SK-N-SH (cell line): ENCODE measurements around the gene TSPAN15. TPM values are rescaled to one million over a fixed set of nuclear protein-coding genes. Genes with fewer than 3 reads are reported as not detected.

Experiments
- CTCF ChIA-PET: fragments of 300-600, 350-600 bp; formaldehyde crosslinking; extraction: SDS; loops from one replicate; lab custom pipeline; 2021; lab: Yijun Ruan, JAX
- POLR2A ChIA-PET: fragments of 350-600 bp; sonication (Branson Sonifier 250); formaldehyde crosslinking; extraction: SDS; loops from one replicate; lab custom pipeline; 2020; ENCODE audit warnings: antibody characterized with exemption, inconsistent platforms; lab: Yijun Ruan, JAX
- DNase-seq: peaks from one replicate; pipeline ENCODE4 v3.0.0; 2012
- H2AFZ ChIP-seq: fragments of 200-600 bp; sonication (generic); 2 replicates; pipeline ENCODE4 v1.8.1; 2016; ENCODE audit warnings: antibody characterized with exemption, mild to moderate bottlenecking, low read depth
- H3F3A ChIP-seq: fragments of 200-600 bp; sonication (generic); replicated peaks from 2 replicates; pipeline ENCODE3; 2016; ENCODE audit warnings: antibody characterized with exemption, mild to moderate bottlenecking; ENCODE audit not compliant: insufficient read depth
- H3K27ac ChIP-seq, 2 experiments: fragments of 200-500 bp in 1 of 2; fragments of 200-600 bp in 1 of 2; sonication (Bioruptor generic) in 1 of 2; sonication (generic), shearing (Covaris generic) in 1 of 2; 2 replicates each; pipeline versions ENCODE4 v1.5.1 to v1.6.1; 2014 to 2016; ENCODE audit warnings: low read depth in 2 of 2, inconsistent platforms in 1 of 2, low read length in 1 of 2, mild to moderate bottlenecking in 1 of 2, mixed read lengths in 1 of 2
- H3K27me3 ChIP-seq: fragments of 200-600 bp; sonication (generic), shearing (Covaris generic); 2 replicates; pipeline ENCODE4 v1.6.1; 2016; ENCODE audit warnings: mixed run types; ENCODE audit not compliant: insufficient read depth
- H3K36me3 ChIP-seq, 2 experiments: fragments of 200-500 bp in 1 of 2; fragments of 200-600 bp in 1 of 2; sonication (Bioruptor generic) in 1 of 2; sonication (generic) in 1 of 2; replicated peaks in 1 of 2; 2 replicates each; pipeline versions ENCODE3 to v1.5.1; 2014 to 2016; ENCODE audit warnings: low read length in 1 of 2, mild to moderate bottlenecking in 1 of 2; ENCODE audit not compliant: insufficient read depth in 2 of 2, control insufficient read depth in 1 of 2
- H3K4me1 ChIP-seq, 2 experiments: fragments of 200-500 bp in 1 of 2; fragments of 200-600 bp in 1 of 2; sonication (Bioruptor generic) in 1 of 2; sonication (generic), shearing (Covaris generic) in 1 of 2; 2 replicates each; pipeline versions ENCODE4 v1.5.1 to v1.6.1; 2014 to 2016; ENCODE audit warnings: low read depth in 1 of 2, low read length in 1 of 2, mixed run types in 1 of 2; ENCODE audit not compliant: insufficient read depth in 2 of 2, control insufficient read depth in 1 of 2
- H3K4me2 ChIP-seq: fragments of 200-600 bp; sonication (generic), shearing (Covaris generic); 2 replicates; pipeline ENCODE4 v1.6.1; 2017; ENCODE audit warnings: mixed run types
- H3K4me3 ChIP-seq, 2 experiments: fragments of 200-500 bp in 1 of 2; fragments of 200-600 bp in 1 of 2; sonication (Bioruptor generic) in 1 of 2; sonication (generic), shearing (Covaris generic) in 1 of 2; 2 replicates each; pipeline versions ENCODE4 v1.5.1 to v1.8.1; 2014 to 2016; ENCODE audit warnings: low read depth in 2 of 2, inconsistent platforms in 1 of 2, low read length in 1 of 2, mild to moderate bottlenecking in 1 of 2, mixed read lengths in 1 of 2, moderate library complexity in 1 of 2
- H3K79me2 ChIP-seq: fragments of 200-600 bp; sonication (generic); 2 replicates; pipeline ENCODE4 v1.8.1; 2017; ENCODE audit warnings: mild to moderate bottlenecking; ENCODE audit not compliant: insufficient read depth
- H3K9ac ChIP-seq: fragments of 200-600 bp; sonication (generic); 2 replicates; pipeline ENCODE4 v1.6.1; 2017; ENCODE audit warnings: mixed run types
- H3K9me2 ChIP-seq: fragments of 200-600 bp; sonication (generic); 2 replicates; pipeline ENCODE4 v1.6.1; 2017; ENCODE audit warnings: mixed run types
- H3K9me3 ChIP-seq: fragments of 200-600 bp; sonication (generic); 2 replicates; pipeline ENCODE4 v1.6.1; 2017; ENCODE audit warnings: mixed run types, mild to moderate bottlenecking, moderate library complexity
- H4K20me1 ChIP-seq: fragments of 200-600 bp; sonication (generic); 2 replicates; pipeline ENCODE4 v1.6.1; 2017; ENCODE audit warnings: mild to moderate bottlenecking, mixed run types; ENCODE audit not compliant: insufficient read depth
- ELF1 ChIP-seq: IDR thresholded peaks from 2 replicates; pipeline ENCODE4 v1.4.0; 2012
- FOSL2 ChIP-seq: IDR thresholded peaks from 2 replicates; pipeline ENCODE4 v1.4.0; 2012; ENCODE audit warnings: low read depth, mild to moderate bottlenecking, moderate library complexity, borderline replicate concordance
- FOXM1 ChIP-seq: IDR thresholded peaks from 2 replicates; pipeline ENCODE4 v1.4.0; 2012; ENCODE audit warnings: low read depth, mild to moderate bottlenecking
- JUND ChIP-seq: IDR thresholded peaks from 2 replicates; pipeline ENCODE4 v1.4.0; 2012
- MEF2A ChIP-seq: IDR thresholded peaks from 2 replicates; pipeline ENCODE4 v1.4.0; 2012; ENCODE audit warnings: low read depth, borderline replicate concordance
- MXI1 ChIP-seq: IDR thresholded peaks from 2 replicates; pipeline ENCODE4 v1.6.1; 2012; ENCODE audit warnings: mild to moderate bottlenecking, low read depth, low read length, improper control_type of control experiment
- NRF1 ChIP-seq: IDR thresholded peaks from 2 replicates; pipeline ENCODE4 v1.6.1; 2012; ENCODE audit warnings: low read depth, mild to moderate bottlenecking, low read length
- POLR2AphosphoS5 ChIP-seq: IDR thresholded peaks from 2 replicates; pipeline ENCODE4 v1.6.1; 2012; ENCODE audit warnings: low read depth, low read length
- RCOR1 ChIP-seq: fragments of 150-350 bp; IDR thresholded peaks from 2 replicates; pipeline ENCODE4 v1.6.1; 2017; ENCODE audit warnings: antibody characterized with exemption, low read length
- RFX5 ChIP-seq: IDR thresholded peaks from 2 replicates; pipeline ENCODE4 v1.6.1; 2012; ENCODE audit warnings: mild to moderate bottlenecking, improper control_type of control experiment, low read length
- RXRA ChIP-seq: IDR thresholded peaks from 2 replicates; pipeline ENCODE4 v1.4.0; 2012; ENCODE audit warnings: low read depth, mild to moderate bottlenecking, borderline replicate concordance
- TCF12 ChIP-seq: IDR thresholded peaks from 2 replicates; pipeline ENCODE4 v1.4.0; 2012
- TEAD4 ChIP-seq: IDR thresholded peaks from 2 replicates; pipeline ENCODE4 v1.4.0; 2012; ENCODE audit warnings: mild to moderate bottlenecking, borderline replicate concordance; ENCODE audit not compliant: insufficient read depth
- YY1 ChIP-seq: IDR thresholded peaks from 2 replicates; pipeline ENCODE4 v1.4.0; 2012; ENCODE audit warnings: low read depth, mild to moderate bottlenecking
- WGBS: methylation state at CpG from one replicate; pipeline ENCODE4 v1.1.6; 2017; ENCODE audit warnings: low lambda C conversion rate; 5-methylcytosine and 5-hydroxymethylcytosine counted together
- polyA plus RNA-seq, 3 experiments: library from polyadenylated mRNA; depleted of rRNA; stranded (reverse); fragments of >200 nt; gene quantifications; 2 replicates each; pipeline ENCODE4 v1.2.3, GENCODE V29; 2012
- TF ChIP-seq, protein P1 (sequence below): IDR thresholded peaks from 2 replicates; pipeline ENCODE4; 2012
- TF ChIP-seq, protein P2 (sequence below): IDR thresholded peaks from 2 replicates; pipeline ENCODE4 v1.4.0; 2012; ENCODE audit warnings: low read depth, borderline replicate concordance
- TF ChIP-seq, protein P3 (sequence below): fragments of 200-600 bp; sonication (generic); IDR thresholded peaks from 2 replicates; pipeline ENCODE4 v1.6.1; 2017; ENCODE audit warnings: antibody characterized with exemption, mild to moderate bottlenecking, moderate library complexity
- TF ChIP-seq, protein P4 (sequence below): IDR thresholded peaks from 2 replicates; pipeline ENCODE4 v1.4.0; 2012; ENCODE audit warnings: low read depth, borderline replicate concordance
- TF ChIP-seq, protein P5 (sequence below): fragments of 150-350 bp; IDR thresholded peaks from 2 replicates; pipeline ENCODE4 v1.6.1; 2017; ENCODE audit warnings: antibody characterized with exemption, low read length, low read depth, borderline replicate concordance

TSPAN15 gene
- polyA plus RNA-seq, 1 of the 3 experiments (the other 2 are of a cell fraction) = 8.5 TPM

DNA sequence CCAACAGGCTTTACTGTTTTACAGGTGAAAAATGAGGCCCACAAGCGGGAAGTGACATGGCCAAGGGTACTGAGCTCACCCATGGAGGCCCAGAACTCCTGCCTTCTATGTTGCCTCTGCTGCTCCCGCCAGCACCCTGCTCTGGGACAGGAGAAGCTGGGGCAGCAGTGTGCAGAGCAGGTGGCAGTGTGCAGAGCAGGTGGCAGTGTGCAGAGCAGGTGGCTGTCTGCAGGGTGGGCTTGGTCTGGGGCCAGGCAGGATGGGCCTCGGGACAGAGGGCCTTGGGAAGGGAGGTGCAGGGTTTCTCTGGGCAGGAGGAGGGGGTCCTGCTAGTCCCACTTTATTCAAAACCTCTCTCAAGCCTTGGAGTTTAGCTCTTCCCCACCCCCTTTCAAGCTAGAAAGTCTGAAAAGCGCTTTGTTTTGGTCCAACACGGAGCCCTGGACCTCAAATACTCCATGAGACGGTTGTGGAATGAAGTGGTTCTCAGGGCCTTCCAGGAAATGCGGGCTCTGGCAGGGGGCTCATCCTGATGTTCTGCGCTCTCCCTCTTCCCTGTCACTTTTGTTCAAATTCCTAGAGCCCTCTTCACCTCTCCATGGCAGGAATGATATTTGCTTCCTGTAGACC, 26.8 kb downstream of the TSPAN15 start:
- no peaks in the 10 kb centered on the region for H3K27me3 ChIP-seq
- DNase-seq = no peak
- 91% methylated on average over 7 of the region's 8 CpGs for WGBS
- H2AFZ ChIP-seq = no peak overlapping the region
- no peak overlapping the region for H3K9ac ChIP-seq
- H3F3A ChIP-seq = peaks cover 3% of the 10 kb centered on the region
- no peak overlapping the region for H3K4me3 ChIP-seq
- ChIA-PET POLR2A (no interaction called here), CTCF (interaction anchor here (1.0 to 1.5 kb wide), 2 partner anchors 12 to 28 kb away, joined by 3 read pairs; no protein-coding TSS in a partner anchor)
- no peak overlapping the region for H3K27ac ChIP-seq
- no peak overlapping the region for H3K4me2 ChIP-seq
- H3K9me2 ChIP-seq = no peaks in the 10 kb centered on the region
- H4K20me1 ChIP-seq = no peaks in the 10 kb centered on the region
- no peaks in the 10 kb centered on the region for H3K36me3 ChIP-seq
- H3K79me2 ChIP-seq = no peaks in the 10 kb centered on the region
- peaks cover 14 to 28% of the 10 kb centered on the region in 2 experiments; a peak in 2 of 4 replicates for H3K4me1 ChIP-seq
- no peaks in the 10 kb centered on the region for H3K9me3 ChIP-seq
- TF ChIP-seq MXI1 = no peak
- no peak for TF ChIP-seq FOSL2
- no peak for TF ChIP-seq RXRA
- TF ChIP-seq, protein P1, sequence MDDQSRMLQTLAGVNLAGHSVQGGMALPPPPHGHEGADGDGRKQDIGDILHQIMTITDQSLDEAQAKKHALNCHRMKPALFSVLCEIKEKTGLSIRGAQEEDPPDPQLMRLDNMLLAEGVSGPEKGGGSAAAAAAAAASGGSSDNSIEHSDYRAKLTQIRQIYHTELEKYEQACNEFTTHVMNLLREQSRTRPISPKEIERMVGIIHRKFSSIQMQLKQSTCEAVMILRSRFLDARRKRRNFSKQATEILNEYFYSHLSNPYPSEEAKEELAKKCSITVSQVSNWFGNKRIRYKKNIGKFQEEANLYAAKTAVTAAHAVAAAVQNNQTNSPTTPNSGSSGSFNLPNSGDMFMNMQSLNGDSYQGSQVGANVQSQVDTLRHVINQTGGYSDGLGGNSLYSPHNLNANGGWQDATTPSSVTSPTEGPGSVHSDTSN = no peak
- no peak for TF ChIP-seq RFX5
- no peak for TF ChIP-seq MEF2A

DNA sequence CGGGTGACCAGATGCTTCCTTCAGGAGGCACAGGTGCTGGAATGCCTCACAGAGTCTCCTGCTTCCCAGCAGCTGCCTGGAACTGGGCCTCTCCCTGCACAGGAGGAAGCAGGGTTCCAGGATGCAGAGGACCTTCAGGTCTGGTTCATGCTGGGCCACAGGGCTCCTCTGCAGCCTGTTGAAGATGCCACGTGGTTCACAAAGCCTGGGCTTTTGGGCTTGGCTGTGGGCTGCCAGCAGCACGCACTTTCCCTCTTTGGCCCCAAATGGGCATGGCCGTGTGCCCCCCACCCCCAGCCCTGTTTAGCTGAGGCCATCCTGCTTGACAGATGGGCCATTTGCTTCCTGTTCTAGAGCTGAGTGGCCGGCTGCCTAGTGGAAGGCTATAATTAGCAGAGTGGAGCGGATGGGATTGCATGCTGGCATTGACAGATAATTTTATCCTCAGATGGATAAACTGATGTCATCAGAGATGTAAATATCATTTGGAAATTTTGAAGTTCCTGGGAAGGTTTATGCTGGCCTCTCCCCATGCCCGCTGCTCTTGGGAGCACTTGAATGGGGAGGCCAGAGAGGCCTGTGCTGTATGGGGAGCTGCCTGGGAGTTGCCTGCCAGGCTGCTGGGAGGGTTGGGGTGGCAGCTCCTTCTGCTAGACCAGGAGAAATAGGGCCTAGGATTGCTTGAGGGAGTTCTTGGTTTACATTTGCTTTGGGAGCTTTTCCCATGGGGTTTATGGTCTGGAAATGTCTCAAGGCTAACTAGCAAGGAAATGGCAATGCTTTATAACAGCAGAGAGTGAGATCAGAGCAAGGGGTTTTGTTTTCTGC, 28.2 kb downstream of the TSPAN15 start:
- DNase-seq = peak; percentile 56
- no peak overlapping the region for H2AFZ ChIP-seq
- ChIA-PET CTCF (interaction anchor here (0.7 to 1.5 kb wide), 4 partner anchors 11 to 71 kb away, joined by 3 to 5 read pairs (median 3); no protein-coding TSS in a partner anchor), POLR2A (interaction anchor here (0.9 kb wide), 1 partner anchor 13 kb away, joined by 3 read pairs; no protein-coding TSS in a partner anchor)
- no peaks in the 10 kb centered on the region for H3K9me2 ChIP-seq
- no peaks in the 10 kb centered on the region for H3K27me3 ChIP-seq
- 70% methylated on average over 7 of the region's 7 CpGs for WGBS
- no peak overlapping the region for H3K4me3 ChIP-seq
- H4K20me1 ChIP-seq = no peaks in the 10 kb centered on the region
- TF ChIP-seq ELF1 (no peak), POLR2AphosphoS5 (no peak), FOXM1 (no peak), TEAD4 (no peak), YY1 (no peak), RCOR1 (no peak), JUND (no peak), NRF1 (no peak), TCF12 (no peak)
- TF ChIP-seq, protein P1 = no peak
- TF ChIP-seq, protein P2, sequence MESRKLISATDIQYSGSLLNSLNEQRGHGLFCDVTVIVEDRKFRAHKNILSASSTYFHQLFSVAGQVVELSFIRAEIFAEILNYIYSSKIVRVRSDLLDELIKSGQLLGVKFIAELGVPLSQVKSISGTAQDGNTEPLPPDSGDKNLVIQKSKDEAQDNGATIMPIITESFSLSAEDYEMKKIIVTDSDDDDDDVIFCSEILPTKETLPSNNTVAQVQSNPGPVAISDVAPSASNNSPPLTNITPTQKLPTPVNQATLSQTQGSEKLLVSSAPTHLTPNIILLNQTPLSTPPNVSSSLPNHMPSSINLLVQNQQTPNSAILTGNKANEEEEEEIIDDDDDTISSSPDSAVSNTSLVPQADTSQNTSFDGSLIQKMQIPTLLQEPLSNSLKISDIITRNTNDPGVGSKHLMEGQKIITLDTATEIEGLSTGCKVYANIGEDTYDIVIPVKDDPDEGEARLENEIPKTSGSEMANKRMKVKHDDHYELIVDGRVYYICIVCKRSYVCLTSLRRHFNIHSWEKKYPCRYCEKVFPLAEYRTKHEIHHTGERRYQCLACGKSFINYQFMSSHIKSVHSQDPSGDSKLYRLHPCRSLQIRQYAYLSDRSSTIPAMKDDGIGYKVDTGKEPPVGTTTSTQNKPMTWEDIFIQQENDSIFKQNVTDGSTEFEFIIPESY = no peak
- TF ChIP-seq, protein P3, sequence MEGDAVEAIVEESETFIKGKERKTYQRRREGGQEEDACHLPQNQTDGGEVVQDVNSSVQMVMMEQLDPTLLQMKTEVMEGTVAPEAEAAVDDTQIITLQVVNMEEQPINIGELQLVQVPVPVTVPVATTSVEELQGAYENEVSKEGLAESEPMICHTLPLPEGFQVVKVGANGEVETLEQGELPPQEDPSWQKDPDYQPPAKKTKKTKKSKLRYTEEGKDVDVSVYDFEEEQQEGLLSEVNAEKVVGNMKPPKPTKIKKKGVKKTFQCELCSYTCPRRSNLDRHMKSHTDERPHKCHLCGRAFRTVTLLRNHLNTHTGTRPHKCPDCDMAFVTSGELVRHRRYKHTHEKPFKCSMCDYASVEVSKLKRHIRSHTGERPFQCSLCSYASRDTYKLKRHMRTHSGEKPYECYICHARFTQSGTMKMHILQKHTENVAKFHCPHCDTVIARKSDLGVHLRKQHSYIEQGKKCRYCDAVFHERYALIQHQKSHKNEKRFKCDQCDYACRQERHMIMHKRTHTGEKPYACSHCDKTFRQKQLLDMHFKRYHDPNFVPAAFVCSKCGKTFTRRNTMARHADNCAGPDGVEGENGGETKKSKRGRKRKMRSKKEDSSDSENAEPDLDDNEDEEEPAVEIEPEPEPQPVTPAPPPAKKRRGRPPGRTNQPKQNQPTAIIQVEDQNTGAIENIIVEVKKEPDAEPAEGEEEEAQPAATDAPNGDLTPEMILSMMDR = no peak
- TF ChIP-seq, protein P4, sequence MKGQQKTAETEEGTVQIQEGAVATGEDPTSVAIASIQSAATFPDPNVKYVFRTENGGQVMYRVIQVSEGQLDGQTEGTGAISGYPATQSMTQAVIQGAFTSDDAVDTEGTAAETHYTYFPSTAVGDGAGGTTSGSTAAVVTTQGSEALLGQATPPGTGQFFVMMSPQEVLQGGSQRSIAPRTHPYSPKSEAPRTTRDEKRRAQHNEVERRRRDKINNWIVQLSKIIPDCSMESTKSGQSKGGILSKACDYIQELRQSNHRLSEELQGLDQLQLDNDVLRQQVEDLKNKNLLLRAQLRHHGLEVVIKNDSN = no peak
- TF ChIP-seq, protein P5, sequence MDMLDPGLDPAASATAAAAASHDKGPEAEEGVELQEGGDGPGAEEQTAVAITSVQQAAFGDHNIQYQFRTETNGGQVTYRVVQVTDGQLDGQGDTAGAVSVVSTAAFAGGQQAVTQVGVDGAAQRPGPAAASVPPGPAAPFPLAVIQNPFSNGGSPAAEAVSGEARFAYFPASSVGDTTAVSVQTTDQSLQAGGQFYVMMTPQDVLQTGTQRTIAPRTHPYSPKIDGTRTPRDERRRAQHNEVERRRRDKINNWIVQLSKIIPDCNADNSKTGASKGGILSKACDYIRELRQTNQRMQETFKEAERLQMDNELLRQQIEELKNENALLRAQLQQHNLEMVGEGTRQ = no peak
- H3K79me2 ChIP-seq = no peaks in the 10 kb centered on the region
- no peaks in the 10 kb centered on the region for H3K9me3 ChIP-seq
- 0 out of 2 replicates have a peak overlapping the region, but pooled peaks have one; percentile 15 for H3K4me2 ChIP-seq
- no peaks in the 10 kb centered on the region for H3K36me3 ChIP-seq
- peaks cover 10 to 24% of the 10 kb centered on the region in 2 experiments; a peak in 2 of 4 replicates for H3K4me1 ChIP-seq
- peaks cover 3% of the 10 kb centered on the region for H3F3A ChIP-seq
- H3K27ac ChIP-seq = peak overlapping the region in 1 of 2 experiments; percentile 50; a peak in 1 of 4 replicates
- H3K9ac ChIP-seq = no peak overlapping the region
